HL-60 (cell line): Measurements from ENCODE around the gene GALNT17.
"Not testable (repeated sequence)": the region's sequence is repeated elsewhere in the genome, so short reads cannot be mapped to it uniquely, and the experiment has no call there.

ENCODE experiments used
- POLR2AphosphoS5 ChIP-seq: IDR thresholded peaks from 2 replicates; pipeline ENCODE4 v1.6.1; 2012; ENCODE audit warnings: low read depth
- TF ChIP-seq, protein P1 (sequence below): IDR thresholded peaks from one replicate; pipeline ENCODE4 v1.5.1; 2011; ENCODE audit warnings: low read length, control low read depth, inconsistent platforms; ENCODE audit not compliant: insufficient read depth
- TF ChIP-seq, protein P2 (sequence below): IDR thresholded peaks from 2 replicates; pipeline ENCODE4 v1.6.1; 2012; ENCODE audit warnings: low read depth; ENCODE audit not compliant: insufficient replicate concordance

DNA sequence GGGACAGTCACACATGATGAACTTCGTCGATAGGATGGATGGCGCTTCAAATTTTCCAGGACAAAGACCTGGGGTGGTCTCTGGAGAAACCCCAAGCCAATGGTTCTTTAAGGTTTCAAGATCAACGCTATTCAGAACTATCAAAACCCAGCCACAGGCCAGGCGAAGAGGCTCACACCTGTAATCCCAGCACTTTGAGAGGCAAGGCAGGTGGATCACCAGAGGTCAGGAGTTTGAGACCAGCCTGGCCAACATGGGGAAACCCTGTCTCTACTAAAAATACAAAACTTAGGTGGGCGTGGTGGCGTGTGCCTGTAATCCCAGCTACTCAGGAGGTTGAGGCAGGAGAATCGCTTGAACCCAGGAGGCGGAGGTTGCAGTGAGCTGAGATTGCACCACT, 511.1 kb downstream of the GALNT17 start:
- TF ChIP-seq, protein P1, sequence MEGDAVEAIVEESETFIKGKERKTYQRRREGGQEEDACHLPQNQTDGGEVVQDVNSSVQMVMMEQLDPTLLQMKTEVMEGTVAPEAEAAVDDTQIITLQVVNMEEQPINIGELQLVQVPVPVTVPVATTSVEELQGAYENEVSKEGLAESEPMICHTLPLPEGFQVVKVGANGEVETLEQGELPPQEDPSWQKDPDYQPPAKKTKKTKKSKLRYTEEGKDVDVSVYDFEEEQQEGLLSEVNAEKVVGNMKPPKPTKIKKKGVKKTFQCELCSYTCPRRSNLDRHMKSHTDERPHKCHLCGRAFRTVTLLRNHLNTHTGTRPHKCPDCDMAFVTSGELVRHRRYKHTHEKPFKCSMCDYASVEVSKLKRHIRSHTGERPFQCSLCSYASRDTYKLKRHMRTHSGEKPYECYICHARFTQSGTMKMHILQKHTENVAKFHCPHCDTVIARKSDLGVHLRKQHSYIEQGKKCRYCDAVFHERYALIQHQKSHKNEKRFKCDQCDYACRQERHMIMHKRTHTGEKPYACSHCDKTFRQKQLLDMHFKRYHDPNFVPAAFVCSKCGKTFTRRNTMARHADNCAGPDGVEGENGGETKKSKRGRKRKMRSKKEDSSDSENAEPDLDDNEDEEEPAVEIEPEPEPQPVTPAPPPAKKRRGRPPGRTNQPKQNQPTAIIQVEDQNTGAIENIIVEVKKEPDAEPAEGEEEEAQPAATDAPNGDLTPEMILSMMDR: not testable (repeated sequence)
- not testable (repeated sequence) for TF ChIP-seq POLR2AphosphoS5
- TF ChIP-seq, protein P2, sequence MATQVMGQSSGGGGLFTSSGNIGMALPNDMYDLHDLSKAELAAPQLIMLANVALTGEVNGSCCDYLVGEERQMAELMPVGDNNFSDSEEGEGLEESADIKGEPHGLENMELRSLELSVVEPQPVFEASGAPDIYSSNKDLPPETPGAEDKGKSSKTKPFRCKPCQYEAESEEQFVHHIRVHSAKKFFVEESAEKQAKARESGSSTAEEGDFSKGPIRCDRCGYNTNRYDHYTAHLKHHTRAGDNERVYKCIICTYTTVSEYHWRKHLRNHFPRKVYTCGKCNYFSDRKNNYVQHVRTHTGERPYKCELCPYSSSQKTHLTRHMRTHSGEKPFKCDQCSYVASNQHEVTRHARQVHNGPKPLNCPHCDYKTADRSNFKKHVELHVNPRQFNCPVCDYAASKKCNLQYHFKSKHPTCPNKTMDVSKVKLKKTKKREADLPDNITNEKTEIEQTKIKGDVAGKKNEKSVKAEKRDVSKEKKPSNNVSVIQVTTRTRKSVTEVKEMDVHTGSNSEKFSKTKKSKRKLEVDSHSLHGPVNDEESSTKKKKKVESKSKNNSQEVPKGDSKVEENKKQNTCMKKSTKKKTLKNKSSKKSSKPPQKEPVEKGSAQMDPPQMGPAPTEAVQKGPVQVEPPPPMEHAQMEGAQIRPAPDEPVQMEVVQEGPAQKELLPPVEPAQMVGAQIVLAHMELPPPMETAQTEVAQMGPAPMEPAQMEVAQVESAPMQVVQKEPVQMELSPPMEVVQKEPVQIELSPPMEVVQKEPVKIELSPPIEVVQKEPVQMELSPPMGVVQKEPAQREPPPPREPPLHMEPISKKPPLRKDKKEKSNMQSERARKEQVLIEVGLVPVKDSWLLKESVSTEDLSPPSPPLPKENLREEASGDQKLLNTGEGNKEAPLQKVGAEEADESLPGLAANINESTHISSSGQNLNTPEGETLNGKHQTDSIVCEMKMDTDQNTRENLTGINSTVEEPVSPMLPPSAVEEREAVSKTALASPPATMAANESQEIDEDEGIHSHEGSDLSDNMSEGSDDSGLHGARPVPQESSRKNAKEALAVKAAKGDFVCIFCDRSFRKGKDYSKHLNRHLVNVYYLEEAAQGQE: not testable (repeated sequence)
